OCI-LY1 (cell line): ENCODE data around the gene MARF1.

ENCODE experiments used
- H2AFZ ChIP-seq: fragments of 200-600 bp; sonication (generic), shearing (Covaris generic); 2 replicates; pipeline ENCODE4 v1.6.0; 2014; ENCODE audit warnings: antibody characterized with exemption, mild to moderate bottlenecking, low read length
- H3F3A ChIP-seq: fragments of 200-600 bp; sonication (generic), shearing (Covaris generic); 2 replicates; pipeline ENCODE4 v1.6.0; 2014; ENCODE audit warnings: mild to moderate bottlenecking, antibody characterized with exemption, low read length, moderate library complexity; ENCODE audit not compliant: insufficient read depth
- H3K27ac ChIP-seq: fragments of 200-600 bp; sonication (generic); 2 replicates; pipeline ENCODE4 v1.5.1; 2014; ENCODE audit warnings: low read length, mixed run types, mild to moderate bottlenecking, low read depth; ENCODE audit not compliant: poor library complexity, severe bottlenecking
- H3K27me3 ChIP-seq: fragments of 200-600 bp; sonication (generic); 2 replicates; pipeline ENCODE4 v1.6.0; 2014; ENCODE audit warnings: antibody characterized with exemption, mild to moderate bottlenecking, low read length, moderate library complexity; ENCODE audit not compliant: insufficient read depth
- H3K36me3 ChIP-seq: fragments of 200-600 bp; sonication (generic); 2 replicates; pipeline ENCODE4 v1.6.1; 2014; ENCODE audit warnings: mild to moderate bottlenecking, antibody characterized with exemption, low read length, moderate library complexity, mixed read lengths; ENCODE audit not compliant: insufficient read depth
- H3K4me1 ChIP-seq: fragments of 200-600 bp; sonication (generic); 2 replicates; pipeline ENCODE4 v1.5.1; 2014; ENCODE audit warnings: mild to moderate bottlenecking, low read length, moderate library complexity; ENCODE audit not compliant: insufficient read depth, severe bottlenecking
- H3K4me2 ChIP-seq: fragments of 200-600 bp; sonication (generic), shearing (Covaris generic); 2 replicates; pipeline ENCODE4 v1.6.1; 2014; ENCODE audit warnings: low read length
- H3K4me3 ChIP-seq: fragments of 200-600 bp; sonication (generic); 2 replicates; pipeline ENCODE4 v1.5.1; 2014; ENCODE audit warnings: low read length, low read depth, mild to moderate bottlenecking, mixed read lengths; ENCODE audit not compliant: poor library complexity, severe bottlenecking
- H3K79me2 ChIP-seq: fragments of 200-600 bp; shearing (Covaris generic); 2 replicates; pipeline ENCODE4 v1.6.1; 2016; ENCODE audit warnings: mixed run types, low read length, mixed read lengths; ENCODE audit not compliant: insufficient read depth
- H3K9ac ChIP-seq: fragments of 200-600 bp; sonication (generic), shearing (Covaris generic); 2 replicates; pipeline ENCODE4 v1.6.1; 2014; ENCODE audit warnings: mild to moderate bottlenecking, low read length, mixed read lengths
- H3K9me2 ChIP-seq: fragments of 200-600 bp; sonication (generic), shearing (Covaris generic); 2 replicates; pipeline ENCODE4 v1.6.1; 2014; ENCODE audit warnings: low read depth, mild to moderate bottlenecking, low read length, mixed read lengths
- H3K9me3 ChIP-seq: fragments of 200-600 bp; shearing (Covaris generic); 2 replicates; pipeline ENCODE4 v1.6.1; 2014; ENCODE audit warnings: low read length, mixed read lengths
- H4K20me1 ChIP-seq: fragments of 200-600 bp; sonication (generic), shearing (Covaris generic); 2 replicates; pipeline ENCODE4 v1.6.0; 2016; ENCODE audit warnings: mild to moderate bottlenecking, low read length; ENCODE audit not compliant: insufficient read depth
- EZH2 ChIP-seq: fragments of 200-600 bp; sonication (generic), shearing (Covaris generic); IDR thresholded peaks from 2 replicates; pipeline ENCODE4 v1.8.0; 2017; ENCODE audit warnings: borderline replicate concordance, mixed run types, mild to moderate bottlenecking, antibody characterized with exemption, low read length, moderate library complexity, mixed read lengths
- TF ChIP-seq, protein P1 (sequence below): fragments of 200-600 bp; sonication (generic), shearing (Covaris generic); IDR thresholded peaks from 2 replicates; pipeline ENCODE4 v1.5.1; 2017; ENCODE audit warnings: mild to moderate bottlenecking, antibody characterized with exemption, low read length, moderate library complexity, mixed read lengths

The MARF1 gene

DNA sequence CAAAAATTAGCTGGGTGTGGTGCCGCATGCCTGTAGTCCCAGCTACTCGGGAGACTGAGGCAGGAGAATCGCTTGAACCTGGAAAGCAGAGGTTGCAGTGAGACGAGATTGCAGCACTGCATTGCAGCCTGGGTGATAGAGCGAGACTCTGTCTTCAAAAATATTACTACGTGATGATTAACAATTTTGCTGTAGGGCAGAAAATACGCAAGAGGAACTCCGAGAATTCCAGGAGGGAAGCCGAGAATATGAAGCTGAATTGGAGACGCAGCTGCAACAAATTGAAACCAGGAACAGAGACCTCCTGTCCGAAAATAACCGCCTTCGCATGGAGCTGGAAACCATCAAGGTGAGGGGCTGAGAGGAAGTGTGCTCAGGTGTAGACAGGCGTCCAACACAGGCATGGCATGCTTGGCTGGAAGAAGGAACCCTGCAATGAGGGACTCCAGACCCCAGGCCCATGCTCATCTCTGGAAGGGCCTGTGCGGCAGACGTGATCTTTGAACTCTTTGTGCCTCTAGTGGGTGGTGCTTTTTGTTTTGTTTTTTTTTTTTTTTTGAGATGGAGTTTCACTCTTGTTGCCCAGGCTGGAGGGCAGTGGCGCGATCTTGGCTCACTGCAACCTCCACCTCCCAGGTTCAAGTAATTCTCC lies 24.3 kb upstream of the MARF1 start:
- Histone ChIP-seq H3K9me2 (no peaks in the 10 kb centered on the region), H3K27ac (no peak overlapping the region), H4K20me1 (no peaks in the 10 kb centered on the region), H3K4me3 (no peak overlapping the region), H3K27me3 (no peaks in the 10 kb centered on the region), H3K9ac (no peak overlapping the region), H3K36me3 (peaks cover 87% of the 10 kb centered on the region), H3K9me3 (no peaks in the 10 kb centered on the region), H3K4me2 (no peak overlapping the region), H3F3A (no peaks in the 10 kb centered on the region), H3K79me2 (no peaks in the 10 kb centered on the region), H2AFZ (no peak overlapping the region), H3K4me1 (no peaks in the 10 kb centered on the region)
- TF ChIP-seq, protein P1, sequence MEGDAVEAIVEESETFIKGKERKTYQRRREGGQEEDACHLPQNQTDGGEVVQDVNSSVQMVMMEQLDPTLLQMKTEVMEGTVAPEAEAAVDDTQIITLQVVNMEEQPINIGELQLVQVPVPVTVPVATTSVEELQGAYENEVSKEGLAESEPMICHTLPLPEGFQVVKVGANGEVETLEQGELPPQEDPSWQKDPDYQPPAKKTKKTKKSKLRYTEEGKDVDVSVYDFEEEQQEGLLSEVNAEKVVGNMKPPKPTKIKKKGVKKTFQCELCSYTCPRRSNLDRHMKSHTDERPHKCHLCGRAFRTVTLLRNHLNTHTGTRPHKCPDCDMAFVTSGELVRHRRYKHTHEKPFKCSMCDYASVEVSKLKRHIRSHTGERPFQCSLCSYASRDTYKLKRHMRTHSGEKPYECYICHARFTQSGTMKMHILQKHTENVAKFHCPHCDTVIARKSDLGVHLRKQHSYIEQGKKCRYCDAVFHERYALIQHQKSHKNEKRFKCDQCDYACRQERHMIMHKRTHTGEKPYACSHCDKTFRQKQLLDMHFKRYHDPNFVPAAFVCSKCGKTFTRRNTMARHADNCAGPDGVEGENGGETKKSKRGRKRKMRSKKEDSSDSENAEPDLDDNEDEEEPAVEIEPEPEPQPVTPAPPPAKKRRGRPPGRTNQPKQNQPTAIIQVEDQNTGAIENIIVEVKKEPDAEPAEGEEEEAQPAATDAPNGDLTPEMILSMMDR = no peak
- TF ChIP-seq EZH2 = no peak

DNA sequence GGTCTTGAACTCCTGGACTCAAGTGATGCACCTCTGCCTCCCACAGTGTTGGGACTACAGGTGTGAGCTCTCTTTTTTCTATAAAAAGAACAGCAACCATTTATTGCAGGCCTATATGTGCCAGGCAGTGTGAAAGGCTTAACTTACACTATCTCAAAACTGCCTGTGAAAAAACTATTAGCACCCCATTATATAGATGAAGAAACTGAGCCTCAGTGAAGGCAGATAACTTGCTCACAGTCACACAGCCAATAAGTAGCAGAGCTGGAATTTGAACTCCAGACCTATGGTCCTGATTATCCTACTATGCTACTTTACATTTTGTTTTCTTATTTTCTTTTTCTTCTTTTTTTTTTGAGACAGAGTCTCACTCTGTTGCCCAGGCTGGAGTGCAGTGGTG lies 22.2 kb upstream of the MARF1 start:
- no peaks in the 10 kb centered on the region for H3K9me3 ChIP-seq
- no peak overlapping the region for H3K4me2 ChIP-seq
- H4K20me1 ChIP-seq = no peaks in the 10 kb centered on the region
- no peaks in the 10 kb centered on the region for H3K27me3 ChIP-seq
- H3K36me3 ChIP-seq = peaks cover 85% of the 10 kb centered on the region
- no peak overlapping the region for H3K27ac ChIP-seq
- H3K79me2 ChIP-seq = peaks cover 18% of the 10 kb centered on the region
- H3K4me3 ChIP-seq = no peak overlapping the region
- no peaks in the 10 kb centered on the region for H3F3A ChIP-seq
- no peak for TF ChIP-seq EZH2
- TF ChIP-seq, protein P1 = no peak
- no peak overlapping the region for H2AFZ ChIP-seq
- no peaks in the 10 kb centered on the region for H3K4me1 ChIP-seq
- H3K9ac ChIP-seq = no peak overlapping the region
- no peaks in the 10 kb centered on the region for H3K9me2 ChIP-seq

DNA sequence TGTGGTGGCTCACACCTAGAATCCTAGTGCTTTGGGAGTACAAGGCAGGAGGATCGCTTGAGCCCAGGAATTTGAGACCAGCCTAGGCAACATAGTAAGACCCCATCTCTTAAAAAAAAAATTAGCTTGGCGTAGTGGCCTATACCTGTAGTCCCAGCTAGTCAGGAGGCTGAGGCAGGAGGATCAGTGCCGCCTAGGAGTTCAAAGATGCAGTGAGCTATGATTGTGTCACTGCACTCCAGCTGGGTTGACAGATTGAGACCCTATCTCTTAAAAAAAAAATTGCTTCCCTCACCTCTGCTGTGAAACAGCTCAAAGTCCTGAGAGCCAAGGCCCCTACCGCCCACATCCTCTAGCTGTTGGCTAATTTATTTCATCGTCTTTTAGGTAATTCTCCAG lies 17.2 kb upstream of the MARF1 start:
- no peak for TF ChIP-seq EZH2
- TF ChIP-seq, protein P1 = no peak
- no peaks in the 10 kb centered on the region for H3K27me3 ChIP-seq
- no peaks in the 10 kb centered on the region for H3K9me2 ChIP-seq
- no peaks in the 10 kb centered on the region for H3K9me3 ChIP-seq
- H3K4me3 ChIP-seq = no peak overlapping the region
- H3K36me3 ChIP-seq = peaks cover 48% of the 10 kb centered on the region
- H3K4me1 ChIP-seq = peaks cover 22% of the 10 kb centered on the region
- H3K79me2 ChIP-seq = peaks cover 47% of the 10 kb centered on the region
- H2AFZ ChIP-seq = no peak overlapping the region
- H3K27ac ChIP-seq = no peak overlapping the region
- H3F3A ChIP-seq = no peaks in the 10 kb centered on the region
- H4K20me1 ChIP-seq = no peaks in the 10 kb centered on the region
- no peak overlapping the region for H3K9ac ChIP-seq
- H3K4me2 ChIP-seq = no peak overlapping the region
